Right ventricle myocardium superior (tissue), 1 donor: ENCODE data around the gene CRYBB1. TPM values are rescaled to one million over a fixed set of nuclear protein-coding genes. Genes with fewer than 3 reads are reported as not detected.

ENCODE experiments used
- microRNA-seq: library from miRNA; unstranded; fragments of <30 nt; microRNA quantifications from one replicate; pipeline ENCODE4 v1.2.0, GENCODE V29; 2020
- total RNA-seq: library from RNA; stranded (reverse); fragmentation: NEBNext Ultra II Directional; extraction: Animal tissue kit (Norgen Biotek cat#: 25700); gene quantifications from one replicate; pipeline ENCODE4 v1.2.1, GENCODE V29; 2021
- donor health status: DM: no; HTN: yes; CAD: no; lungs with severe emphysema.

Gene CRYBB1
- total RNA-seq, 1 donor from 2014 or later, result 0.65 TPM

Small RNA genes lying within 50 kb of the gene (microRNA-seq; reads per million reads assigned to microRNA genes)
- 2.3 reads per million for gene MIR548J

Other genes with a start within 250 kb of the CRYBB1 start
- not detected for gene ASPHD2, start 188.8 kb downstream of the CRYBB1 start, total RNA-seq
- gene HPS4, start 134.2 kb downstream of the CRYBB1 start, total RNA-seq, result 8.3 TPM
- gene SRRD, start 134.2 kb downstream of the CRYBB1 start, total RNA-seq, result 23.2 TPM
- gene TFIP11, start 105.6 kb downstream of the CRYBB1 start, total RNA-seq, result 23.9 TPM
- gene TPST2, start 27.9 kb downstream of the CRYBB1 start, total RNA-seq, result 30.1 TPM
- gene CRYBA4, start 3.9 kb upstream of the CRYBB1 start, total RNA-seq, result not detected
- gene MIAT, start 39.6 kb upstream of the CRYBB1 start, total RNA-seq, result 0.48 TPM